Stimulated activated CD4-positive, alpha-beta T cell treated with anti-CD3 and anti-CD28 coated beads, Interleukin-12 subunit alpha, Interleukin-12 subunit beta, amount 100 ng/mL, for 24 hours (primary cell): ENCODE measurements around the gene CBX6.
A peak's percentile ranks its signal among the peaks of the same experiment; 100 is the strongest.
"Not testable (repeated sequence)": the region's sequence is repeated elsewhere in the genome, so short reads cannot be mapped to it uniquely, and the experiment has no call there.

Experiments
- DNase-seq, 2 experiments: peaks; one replicate each; pipeline ENCODE4 v3.0.0-alpha.2; 2020; ENCODE audit warnings: low read depth in 2 of 2

CBX6 gene

DNA sequence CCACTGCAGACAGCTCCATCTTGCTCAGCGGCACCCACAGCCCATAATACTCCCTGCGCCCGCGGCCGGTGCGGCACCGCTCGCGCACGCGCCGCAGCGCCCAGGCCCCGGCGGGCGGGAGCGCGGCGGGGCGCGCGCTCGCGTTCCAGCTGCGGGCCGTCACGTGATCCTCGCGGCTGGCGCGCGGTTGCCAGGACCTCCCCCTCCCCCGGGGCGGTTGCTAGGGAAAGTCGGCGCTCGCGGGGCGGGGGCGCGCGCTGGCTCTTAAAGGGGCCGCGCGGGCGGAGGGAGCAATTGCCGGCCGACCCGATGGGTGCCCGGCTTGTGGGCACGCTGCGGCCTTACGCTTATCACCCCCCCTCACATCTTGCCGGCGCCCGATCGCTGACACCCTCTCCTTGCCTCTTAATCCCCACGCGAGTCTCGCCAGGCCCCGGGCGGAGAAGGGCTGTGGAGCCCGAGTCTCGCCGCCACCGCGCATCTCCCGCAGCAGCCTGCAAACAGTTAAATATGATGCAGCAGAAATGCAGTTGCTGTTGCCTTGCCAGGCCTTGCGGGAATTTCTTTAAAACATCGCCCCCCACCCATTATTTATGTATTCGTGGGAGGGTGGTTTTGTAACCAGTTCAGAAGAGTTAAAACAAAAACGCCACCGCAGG is at the start of gene CBX6:
Gene CBX6 (minus strand): TSS at position 45 of the 659 bp plus-strand sequence. CDS start 26 bp downstream, at position 19.
- DNase-seq: peak; percentile 92 to 93

DNA sequence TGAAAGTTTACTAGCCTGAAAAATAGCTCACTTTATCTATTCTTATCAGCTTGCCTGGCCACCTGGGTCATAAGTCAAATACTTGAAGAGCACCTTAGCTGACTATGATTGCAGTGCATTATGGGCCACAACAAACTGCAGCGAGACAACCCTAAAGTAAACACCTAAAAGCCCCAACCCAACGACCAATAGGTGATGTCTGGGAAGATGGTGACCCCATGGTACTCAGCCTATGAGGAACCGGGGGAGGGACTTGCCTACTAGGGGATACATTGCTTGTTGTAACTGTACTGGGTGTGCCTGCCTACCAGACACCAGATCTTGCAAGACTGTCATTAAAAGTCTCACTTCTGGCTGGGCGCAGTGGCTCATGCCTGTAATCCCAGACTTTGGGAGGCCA is 49.8 kb upstream of the CBX6 start:
- no peak for DNase-seq

DNA sequence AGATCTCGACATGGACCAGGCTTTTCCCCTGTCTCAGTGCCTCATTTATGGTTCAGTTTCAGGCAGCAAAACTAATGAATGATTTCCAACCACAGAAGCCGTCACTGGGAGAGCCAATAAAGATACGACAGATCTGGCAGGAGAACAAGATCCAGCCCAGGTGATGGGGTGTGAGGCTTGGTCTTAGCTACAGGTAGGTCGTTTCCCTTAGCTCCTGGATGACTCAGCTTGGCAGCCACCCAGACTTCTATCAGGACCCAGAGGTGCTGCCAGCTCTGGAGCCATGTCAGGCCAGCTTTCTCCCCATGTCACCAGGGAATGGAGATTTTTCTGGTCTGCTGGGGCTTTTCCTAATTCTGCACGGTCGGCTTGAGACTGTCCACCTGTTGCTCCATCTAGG is 49.1 kb upstream of the CBX6 start:
- DNase-seq: no peak

DNA sequence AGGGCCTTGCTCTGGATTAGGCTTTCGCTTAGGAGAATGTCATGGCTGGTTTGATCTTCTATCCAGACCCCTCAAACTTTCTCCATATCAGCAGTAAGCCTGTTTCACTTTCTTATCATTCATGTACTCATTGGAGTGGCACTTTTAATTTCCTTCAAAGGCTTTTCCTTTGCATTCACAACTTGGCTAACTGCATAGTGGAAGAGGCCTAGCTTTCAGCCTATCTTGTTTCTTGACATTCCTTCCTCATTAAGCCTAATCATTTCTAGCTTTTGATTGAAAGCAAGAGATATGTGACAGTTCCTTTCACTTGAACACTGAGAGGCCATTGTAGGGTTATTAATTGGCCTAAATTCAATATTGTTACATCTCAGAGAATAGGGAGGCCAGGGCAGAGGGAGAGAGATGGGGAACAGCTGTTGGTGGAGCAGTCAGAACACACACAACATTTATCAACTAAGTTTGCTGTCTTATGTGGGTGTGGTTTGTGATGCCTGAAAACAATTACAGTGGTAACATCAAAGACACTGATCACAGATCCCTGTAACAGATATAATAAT is 47.7 kb upstream of the CBX6 start:
- no peak for DNase-seq

DNA sequence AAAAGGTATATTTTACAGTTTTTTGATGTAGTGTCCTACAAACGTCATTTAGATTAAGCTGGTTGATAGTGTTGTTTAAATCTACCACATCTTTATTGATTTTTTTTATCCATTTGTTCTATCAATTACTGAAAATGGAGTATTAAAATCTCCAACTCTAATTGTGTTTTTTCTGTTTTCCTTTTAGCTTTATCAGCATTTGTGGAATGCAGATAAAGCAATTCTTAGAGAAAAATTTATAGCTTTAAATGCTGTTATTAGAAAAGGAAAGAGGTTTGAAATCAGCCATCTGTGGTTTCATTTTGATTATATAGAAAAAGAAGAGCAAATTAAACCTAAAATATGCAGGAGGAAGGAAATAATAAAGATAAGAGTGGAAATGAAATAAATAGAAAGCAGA is 39.4 kb upstream of the CBX6 start:
- no peak for DNase-seq

DNA sequence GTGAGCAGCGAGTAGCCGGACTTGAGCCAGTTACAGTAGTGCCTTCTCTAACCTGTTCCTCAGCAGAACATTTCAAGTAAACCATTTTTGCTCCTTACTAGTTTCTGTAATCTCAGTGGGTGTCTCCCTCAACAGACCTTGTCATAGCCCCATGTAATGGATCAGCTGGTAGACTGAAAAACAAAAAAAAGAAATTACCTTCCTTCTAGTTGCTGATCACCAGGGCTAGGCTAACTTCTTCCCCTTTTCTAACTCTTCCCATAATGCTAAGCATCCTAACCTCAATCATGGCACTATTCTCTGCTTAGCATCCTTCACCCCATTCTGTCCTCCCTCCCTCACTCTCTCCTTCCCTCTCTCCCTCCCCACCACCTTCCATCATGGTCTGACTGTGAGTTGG is 35.8 kb upstream of the CBX6 start:
- no peak for DNase-seq

DNA sequence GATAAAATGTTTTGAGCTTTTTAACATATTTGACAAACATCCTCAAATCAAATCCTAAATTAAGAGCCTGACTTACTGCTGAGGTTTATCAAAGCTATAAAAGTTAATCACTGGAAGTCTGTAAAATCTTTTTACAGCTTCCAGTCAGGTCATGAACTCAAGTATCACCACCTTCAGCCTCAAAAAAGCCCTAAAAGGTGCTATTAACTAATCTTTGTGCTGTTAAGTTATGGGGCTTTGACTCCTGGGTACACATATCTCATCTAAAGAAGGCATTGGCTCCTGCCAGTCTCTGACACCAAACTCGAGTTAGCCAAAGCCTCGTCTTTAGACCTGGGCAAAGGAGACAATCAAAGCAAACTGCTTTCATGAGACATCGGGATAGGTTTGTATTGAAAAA is 34.0 kb upstream of the CBX6 start:
- DNase-seq: no peak

DNA sequence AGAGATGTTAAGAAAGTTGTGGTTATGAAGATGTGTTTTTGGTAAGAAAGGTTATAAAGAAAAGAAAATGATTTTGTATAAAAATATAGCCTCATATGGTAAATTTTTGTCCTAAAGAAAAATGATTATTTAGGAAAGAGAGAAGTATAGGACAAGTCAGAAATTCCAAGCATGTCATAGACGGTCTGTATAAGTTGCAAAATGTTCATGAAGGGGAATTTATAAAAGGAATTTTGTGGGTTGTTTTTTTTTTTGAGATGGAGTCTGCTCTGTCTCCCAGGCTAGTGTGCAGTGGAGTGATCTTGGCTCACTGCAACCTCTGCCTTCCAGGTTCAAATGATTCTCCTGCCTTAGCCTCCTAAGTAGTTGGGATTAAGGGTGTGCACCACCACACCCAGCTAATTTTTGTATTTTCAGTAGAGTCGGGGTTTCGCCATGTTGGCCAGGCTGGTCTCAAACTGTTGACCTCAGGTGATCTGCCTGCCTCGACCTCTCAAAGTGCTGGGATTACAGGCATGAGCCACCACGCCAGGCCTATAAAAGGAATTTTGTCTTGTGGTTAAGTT is 32.1 kb upstream of the CBX6 start:
- not testable (repeated sequence) for DNase-seq

DNA sequence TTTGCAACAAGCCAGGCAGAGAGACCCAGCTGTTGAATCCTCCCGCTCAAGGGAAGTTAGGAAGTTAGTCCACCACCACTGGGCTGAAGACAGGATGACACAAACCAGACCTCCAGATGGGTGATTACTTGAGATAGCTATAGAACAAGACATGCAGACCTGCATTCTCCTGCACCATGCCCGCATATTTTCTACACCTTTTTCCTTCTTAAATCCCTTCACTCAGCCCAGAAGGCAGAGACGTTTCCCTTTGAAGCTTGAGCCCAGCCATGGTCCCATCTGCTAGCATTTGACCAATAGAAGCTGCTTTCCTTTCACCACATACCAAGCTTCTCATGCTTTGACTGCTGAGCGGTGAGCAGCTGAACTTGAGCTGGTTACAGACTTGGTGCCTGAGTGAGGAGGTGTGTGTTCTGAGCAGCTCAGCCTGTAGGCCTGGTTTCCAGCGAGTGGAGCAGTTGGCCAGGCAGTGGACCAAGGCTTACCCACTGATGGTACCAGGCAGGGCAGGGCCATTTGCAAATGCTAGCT is 29.2 kb upstream of the CBX6 start:
- no peak for DNase-seq

DNA sequence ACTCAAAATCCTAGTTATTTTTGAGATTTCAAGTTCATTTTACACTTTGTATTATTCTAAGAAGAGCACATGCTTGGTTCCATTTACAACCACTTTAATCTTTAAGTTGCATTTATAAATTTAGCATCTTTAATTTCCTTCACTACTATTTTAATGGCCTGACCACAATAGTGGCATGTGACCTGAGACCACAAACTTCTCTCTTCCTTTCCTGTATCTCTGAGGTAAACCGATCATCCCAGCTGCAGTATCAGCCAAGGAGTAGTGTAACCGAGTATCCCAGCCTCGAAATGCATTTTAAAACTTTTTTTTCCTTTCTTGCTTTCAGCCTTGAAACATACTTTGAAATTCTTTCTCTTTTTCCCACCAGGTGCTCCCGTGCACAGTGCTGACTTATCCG is 28.7 kb upstream of the CBX6 start:
- DNase-seq: no peak

DNA sequence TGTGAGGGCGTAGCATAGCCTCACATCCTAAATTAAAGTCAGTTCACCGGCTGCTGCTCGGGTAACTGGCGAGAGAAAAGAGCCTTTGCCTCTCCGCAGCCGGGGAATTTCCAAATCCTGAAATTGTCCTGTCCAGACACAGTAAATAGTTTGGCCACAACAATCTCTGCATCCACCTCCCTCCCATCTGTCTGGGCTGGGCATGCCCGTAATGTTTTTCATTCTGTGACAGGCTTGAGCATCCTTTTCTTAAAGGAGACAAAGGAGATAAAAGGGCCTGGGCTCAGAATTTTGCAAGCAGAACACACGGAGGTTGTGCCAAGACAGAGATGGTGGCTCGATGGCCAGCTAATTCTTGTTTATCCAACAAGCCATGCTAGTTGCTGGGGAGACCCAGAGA is 19.2 kb upstream of the CBX6 start:
- no peak for DNase-seq

DNA sequence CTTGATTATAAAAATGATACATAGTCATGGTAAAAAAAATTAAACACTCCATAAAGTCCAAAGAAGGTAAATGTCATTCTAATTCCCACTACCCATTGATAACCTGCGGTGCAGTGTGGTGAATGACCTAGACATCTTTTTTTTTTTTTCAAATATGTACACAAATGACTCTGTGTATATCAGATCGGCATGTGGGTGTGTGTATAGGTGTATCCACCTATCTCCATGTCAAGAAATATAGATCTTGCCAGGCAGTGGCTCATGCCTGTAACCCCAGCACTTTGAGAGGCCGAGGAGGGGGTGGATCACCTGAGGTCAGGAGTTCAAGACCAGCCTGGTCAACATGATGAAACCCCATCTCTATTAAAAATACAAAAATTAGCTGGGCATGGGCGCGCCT is 18.4 kb upstream of the CBX6 start:
- no peak for DNase-seq

DNA sequence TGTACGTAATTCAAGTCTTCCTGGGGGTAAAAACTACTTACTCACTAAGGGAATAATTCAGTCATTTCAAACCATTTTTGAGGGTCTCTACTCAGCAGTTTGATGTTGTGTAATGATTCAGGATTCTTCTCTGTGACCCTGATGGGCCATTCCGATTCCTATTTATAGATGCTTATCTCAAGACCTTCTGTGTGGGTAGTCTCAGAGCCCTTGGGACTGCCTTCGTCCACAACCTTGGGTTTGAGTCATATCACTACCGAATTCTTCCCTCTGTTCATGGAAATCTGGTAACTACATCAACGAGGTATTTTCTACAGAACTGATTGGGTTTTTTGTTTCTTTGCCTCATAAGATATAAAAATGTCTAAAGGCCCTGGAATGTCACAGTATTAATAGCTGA is 14.3 kb upstream of the CBX6 start:
- DNase-seq: no peak

DNA sequence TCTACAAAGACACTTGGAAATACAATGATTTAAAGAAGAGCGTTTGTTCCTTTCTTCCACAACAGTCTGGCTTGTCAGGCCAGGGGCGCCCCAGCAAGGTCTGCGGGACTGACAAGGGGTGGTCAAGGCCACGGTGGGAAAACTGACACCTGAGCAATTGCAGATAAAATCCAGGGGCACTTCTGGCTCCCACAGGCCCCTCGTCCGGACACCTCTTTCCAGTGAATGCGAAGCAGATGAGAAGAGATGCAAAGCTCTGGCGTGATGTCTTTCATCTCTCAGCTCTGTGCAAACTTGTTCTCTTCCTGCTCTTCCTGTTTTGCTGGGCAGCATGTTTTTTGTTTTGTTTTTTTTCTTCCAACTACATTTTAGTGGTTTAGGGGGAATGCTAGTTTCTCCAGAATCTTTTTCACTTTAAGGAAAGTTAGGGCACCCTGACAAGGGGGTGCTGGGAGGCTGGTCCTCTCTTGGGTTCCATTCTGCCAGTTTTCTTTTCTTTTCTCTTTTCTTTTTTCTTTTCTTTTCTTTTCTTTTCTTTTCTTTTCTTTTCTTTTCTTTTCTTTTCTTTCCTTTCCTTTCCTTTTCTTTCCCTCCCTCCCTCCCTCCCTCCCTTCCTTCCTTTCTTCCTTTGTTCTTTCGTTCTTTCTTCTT is 11.1 kb upstream of the CBX6 start:
- DNase-seq: no peak

DNA sequence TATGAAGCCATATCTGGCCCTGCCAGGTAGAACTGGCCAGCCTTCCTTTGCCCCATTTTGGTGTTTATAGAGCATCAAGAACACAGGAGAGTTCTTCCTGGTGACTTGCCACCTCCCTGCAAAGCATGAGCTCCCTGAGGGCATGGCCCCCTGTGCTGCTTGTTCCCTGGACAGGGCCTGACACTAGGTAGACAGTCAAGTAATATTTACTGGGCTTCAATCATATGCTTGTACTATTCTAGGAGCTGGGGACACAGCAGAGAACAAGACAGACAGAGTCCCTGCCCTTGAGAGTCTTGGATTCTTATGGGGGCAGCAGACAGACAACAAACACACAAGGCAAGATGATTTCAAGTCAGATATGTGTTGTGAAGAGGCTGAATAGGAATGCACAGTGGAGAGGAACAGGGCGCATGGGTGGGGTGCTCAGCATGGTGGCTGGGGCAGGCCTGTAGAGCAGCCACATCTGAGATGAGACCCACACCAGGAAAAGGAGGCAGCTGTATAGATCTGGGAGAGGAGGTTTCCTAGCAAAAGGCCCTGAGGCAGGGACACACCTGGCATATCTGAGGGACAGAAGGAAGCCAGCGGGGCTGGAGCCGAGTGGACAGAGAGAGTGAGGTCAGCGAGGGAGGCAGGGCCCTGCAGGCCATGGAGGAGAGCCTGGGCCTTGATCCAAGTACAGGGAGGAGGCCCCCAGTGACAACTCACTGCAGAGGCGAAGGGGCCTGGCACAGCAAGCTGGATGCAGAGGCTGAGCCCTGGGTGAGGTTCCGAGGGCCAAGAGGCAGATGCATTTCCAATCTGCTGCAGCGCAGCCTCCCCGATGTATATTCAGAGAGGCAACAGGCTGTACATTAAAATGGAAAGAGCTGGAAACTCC is 10.2 kb upstream of the CBX6 start:
- no peak for DNase-seq

DNA sequence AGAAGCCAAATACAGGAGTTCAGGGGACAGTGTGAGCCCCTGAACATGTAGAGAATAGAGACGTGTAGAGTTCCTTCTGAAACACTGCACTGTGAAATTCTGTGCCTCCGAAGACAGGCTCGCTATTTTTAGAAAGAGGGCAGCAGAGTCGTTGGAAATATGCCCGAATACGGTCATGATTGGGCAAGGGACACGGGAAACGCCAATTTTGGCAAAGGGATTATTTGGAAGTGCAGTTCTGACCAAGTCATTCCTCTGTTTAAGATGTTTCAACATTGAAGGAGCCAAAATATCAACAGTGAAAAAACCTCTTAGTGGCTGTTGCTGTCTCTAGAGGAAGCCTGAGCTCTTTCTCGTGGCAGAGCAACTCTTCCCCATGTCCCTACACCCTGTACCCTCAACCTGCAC is 9.5 kb upstream of the CBX6 start:
- no peak for DNase-seq

DNA sequence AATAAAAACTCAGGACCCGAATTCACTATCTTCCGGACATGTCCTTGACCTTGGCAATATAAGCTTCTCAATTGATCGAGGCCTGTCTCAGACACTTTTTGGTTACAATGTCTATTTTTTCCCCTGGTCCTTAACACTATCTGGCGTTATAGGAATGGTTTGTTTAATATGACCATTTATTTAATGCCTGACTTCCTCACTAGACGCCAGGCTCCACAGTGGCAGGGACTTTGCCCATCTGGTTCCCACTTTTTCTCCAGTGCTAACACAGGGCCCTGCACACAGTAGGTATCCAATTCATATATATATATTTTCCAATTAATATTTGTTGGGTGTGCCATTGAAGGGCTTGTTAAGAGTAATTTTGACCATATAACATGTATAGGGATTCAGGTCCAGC is 7.9 kb upstream of the CBX6 start:
- no peak for DNase-seq

DNA sequence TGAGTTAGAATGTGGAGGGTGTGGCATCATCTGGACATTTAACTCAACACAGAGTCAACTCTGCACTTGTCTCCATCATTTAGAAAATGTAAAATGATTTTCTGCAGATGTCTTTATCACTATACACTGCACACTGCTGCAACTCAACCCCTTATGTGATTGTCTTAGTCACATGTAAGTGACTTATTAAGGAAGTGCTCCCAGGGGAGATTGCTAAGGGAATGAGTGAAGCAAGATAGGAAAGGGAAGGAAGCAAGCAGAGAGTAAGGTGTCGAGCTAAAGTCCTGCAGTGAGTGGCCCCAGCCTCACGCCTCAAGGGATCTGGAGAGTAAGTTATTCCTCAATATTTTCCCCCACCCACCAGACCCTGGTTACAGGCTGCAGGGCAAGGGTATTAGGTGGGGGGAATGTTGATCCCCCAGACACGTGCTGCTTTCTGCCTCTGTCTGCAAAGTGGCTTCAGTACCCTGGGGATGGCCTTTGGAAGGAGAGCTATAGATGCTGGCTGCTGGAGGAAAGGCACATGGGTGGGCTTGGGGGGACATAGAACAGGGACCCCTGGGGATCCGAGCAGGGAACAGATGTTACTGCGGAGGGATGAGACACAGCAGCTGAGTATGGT is 7.2 kb upstream of the CBX6 start:
- DNase-seq: no peak

DNA sequence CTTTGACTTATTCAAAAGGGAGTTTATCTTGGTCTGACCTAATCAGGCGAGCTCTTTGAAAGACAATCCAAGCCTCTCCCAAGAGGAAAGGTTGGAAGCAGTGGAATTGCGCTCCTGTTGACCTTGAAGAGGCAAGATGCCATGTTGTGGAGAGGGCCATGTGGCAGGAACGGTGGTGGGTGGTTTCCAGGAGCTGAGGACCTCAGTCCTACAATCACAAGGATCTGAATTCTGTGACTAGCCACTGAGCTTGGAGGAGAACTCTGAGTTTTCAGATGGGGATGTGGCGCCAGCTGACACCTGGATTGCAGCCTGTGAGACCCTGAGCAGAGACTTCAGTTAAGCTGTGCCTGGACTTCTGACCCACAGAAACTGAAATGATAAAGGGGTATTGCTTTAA is 6.0 kb upstream of the CBX6 start:
- no peak for DNase-seq

DNA sequence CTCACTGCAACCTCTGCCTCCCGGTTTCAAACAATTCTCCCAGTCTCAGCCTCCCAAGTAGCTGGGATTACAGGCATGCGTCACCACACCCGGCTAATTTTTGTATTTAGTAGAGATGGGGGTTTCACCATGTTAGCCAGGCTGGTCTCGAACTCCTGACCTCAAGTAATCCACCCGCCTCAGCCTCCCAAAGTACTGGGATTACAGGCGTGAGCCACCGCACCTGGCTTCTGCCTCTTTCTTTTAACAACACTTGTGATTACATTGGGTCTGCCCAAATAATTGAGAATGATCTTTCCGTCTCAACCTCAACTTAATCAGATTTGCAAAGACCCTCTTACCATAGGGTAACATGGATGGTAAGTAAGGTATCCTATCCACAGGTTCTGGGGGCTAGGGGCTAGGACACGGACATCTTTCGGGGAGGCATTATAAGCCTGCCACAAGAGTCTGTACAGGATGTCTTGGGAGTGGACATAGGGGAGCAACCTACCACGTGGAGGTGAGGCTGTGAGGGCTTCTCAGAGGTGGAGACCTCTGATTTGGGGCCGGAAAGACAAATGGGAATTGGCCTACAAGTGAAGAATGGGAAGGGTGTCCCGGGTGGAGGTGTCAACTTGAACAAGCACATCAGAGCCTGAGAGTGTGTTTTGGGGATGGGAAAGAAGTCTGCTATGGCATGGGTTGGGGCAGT is 2.7 kb upstream of the CBX6 start:
- DNase-seq: no peak
